ENCODE results near the gene EPS15. TPM values are rescaled to one million over a fixed set of nuclear protein-coding genes. Genes with fewer than 3 reads are reported as not detected.

EPS15 gene
- total RNA-seq, 1 donor from 2014 or later: 20.6 TPM

DNA sequence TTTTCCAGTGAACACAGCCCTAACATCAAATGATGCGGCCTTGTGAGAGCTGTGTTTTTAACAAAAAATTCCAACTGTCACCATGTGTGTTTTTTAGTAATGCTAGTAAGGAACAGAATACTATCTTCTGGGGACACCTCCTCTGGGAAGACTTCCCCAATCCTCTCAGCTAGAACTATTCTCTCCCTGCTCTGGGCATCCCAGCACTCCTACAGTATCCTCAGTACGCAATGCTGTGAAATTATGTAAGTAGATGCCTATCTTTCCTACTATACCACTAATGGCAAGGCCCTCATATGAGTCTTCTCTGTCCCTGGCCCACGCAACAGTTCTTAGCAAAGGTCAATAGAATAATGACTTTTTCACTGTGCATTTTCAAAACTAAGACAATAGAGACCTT, 169.2 kb downstream of the EPS15 start:
- TF ChIP-seq, protein P1, sequence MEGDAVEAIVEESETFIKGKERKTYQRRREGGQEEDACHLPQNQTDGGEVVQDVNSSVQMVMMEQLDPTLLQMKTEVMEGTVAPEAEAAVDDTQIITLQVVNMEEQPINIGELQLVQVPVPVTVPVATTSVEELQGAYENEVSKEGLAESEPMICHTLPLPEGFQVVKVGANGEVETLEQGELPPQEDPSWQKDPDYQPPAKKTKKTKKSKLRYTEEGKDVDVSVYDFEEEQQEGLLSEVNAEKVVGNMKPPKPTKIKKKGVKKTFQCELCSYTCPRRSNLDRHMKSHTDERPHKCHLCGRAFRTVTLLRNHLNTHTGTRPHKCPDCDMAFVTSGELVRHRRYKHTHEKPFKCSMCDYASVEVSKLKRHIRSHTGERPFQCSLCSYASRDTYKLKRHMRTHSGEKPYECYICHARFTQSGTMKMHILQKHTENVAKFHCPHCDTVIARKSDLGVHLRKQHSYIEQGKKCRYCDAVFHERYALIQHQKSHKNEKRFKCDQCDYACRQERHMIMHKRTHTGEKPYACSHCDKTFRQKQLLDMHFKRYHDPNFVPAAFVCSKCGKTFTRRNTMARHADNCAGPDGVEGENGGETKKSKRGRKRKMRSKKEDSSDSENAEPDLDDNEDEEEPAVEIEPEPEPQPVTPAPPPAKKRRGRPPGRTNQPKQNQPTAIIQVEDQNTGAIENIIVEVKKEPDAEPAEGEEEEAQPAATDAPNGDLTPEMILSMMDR (conservative IDR thresholded peaks at IDR 0.05; ENCODE audit: low read depth, low read length): no peak
- H3K4me3 ChIP-seq (ENCODE audit: low read depth, low read length): no peak overlapping the region
- no peak for DNase-seq (ENCODE audit: low read depth)

- TF ChIP-seq, protein P1 (conservative IDR thresholded peaks at IDR 0.05; ENCODE audit: low read depth, low read length): no peak
- DNase-seq (ENCODE audit: low read depth): no peak
- no peak overlapping the region for H3K4me3 ChIP-seq (ENCODE audit: low read depth, low read length)
These were observed 170.9 kb downstream of the EPS15 start for GRCh38 chr1:51348147-51348527.

DNA sequence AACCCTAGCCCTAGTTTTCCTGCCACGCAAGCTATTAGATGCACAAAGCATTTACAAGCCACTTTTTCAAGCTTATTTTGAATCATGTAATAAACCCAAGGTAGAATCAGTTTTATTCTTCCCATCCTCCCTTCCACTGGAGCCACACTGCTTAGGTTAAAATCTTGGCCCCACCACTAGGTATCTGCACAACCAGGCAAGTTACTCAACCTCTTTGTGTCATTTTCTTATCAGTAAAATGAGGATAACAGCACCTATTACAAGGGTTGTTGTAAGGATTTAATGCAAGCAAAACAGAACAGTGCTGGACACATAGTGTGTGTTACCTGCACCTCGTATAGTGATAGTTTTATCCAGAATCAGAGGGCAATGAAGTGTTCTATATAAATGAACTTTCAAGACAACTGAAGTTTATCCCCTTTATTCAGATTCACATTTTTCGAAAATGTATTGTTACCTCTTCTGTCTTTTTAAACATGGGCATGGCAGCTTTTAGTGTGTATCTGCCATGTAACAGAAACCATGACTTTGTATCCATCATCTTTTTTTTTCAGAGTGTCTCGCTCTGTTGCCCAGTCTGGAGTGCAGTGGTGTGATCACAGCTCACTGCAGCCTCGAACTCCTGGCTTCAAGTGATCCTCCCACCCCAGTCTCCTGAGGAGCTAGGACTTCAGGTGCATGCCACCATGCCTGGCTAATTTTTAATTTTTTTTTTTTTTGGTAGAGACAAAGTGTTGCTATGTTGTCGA, 171.5 kb downstream of the EPS15 start:
- TF ChIP-seq, protein P1 (conservative IDR thresholded peaks at IDR 0.05; ENCODE audit: low read depth, low read length): no peak
- no peak for DNase-seq (ENCODE audit: low read depth)
- no peak overlapping the region for H3K4me3 ChIP-seq (ENCODE audit: low read depth, low read length)

- H3K4me3 ChIP-seq (ENCODE audit: low read depth, low read length): no peak overlapping the region
- DNase-seq (ENCODE audit: low read depth): no peak
- TF ChIP-seq, protein P1 (conservative IDR thresholded peaks at IDR 0.05; ENCODE audit: low read depth, low read length): no peak
These were observed 172.8 kb downstream of the EPS15 start for GRCh38 chr1:51346086-51346942.

GRCh38 chr1:51345300-51345687, 173.8 kb downstream of the EPS15 start:
- no peak for DNase-seq (ENCODE audit: low read depth)
- H3K4me3 ChIP-seq (ENCODE audit: low read depth, low read length): no peak overlapping the region
- TF ChIP-seq, protein P1 (conservative IDR thresholded peaks at IDR 0.05; ENCODE audit: low read depth, low read length): no peak

DNA sequence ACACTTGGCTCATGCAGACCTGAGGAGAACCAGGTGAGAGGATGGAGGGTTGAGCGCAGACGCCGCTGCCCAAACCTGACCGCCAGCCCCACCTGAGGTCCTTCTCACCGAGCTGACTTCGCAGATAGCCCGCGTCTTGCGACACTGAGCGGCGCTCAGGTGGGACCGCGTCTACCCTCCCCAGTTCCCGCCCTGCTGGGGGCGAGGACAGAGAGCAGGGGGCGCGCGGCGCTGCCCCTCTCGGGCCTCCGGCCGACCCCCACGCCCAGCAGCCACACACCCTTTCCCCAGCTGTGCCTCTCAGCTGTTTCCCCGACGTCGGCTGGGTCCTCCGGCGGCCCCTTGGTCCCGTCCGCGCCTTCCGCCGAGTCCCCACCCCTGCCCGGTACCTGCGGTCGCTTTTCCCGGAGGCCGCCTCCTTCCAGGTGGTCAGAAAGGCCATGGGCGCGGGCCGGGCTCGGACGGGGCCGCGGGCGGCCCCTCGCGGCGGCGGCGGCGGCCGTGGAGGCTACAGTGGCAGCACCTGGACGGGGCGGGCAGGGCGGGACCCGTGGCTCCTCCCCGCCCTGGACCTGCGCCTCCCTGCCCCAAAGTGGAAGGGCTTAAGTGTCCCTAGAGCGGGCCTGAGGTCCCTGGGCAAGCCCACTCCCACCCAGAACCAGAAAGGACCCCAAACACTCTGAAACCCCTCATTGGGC, 174.3 kb downstream of the EPS15 start:
- TF ChIP-seq, protein P1 (conservative IDR thresholded peaks at IDR 0.05; ENCODE audit: low read depth, low read length): no peak
- H3K4me3 ChIP-seq (ENCODE audit: low read depth, low read length): peak overlapping the region; percentile 55
- DNase-seq (ENCODE audit: low read depth): no peak

All from epithelial cell of proximal tubule (primary cell).